IPS DF 19.7 (cell line): ENCODE measurements around the gene HMGCS2.
"Not testable (repeated sequence)": the region's sequence is repeated elsewhere in the genome, so short reads cannot be mapped to it uniquely, and the experiment has no call there.

Experiments used
- DNase-seq: peaks from one replicate; pipeline ENCODE4 v3.0.0-alpha.2; 2013; ENCODE audit warnings: low read depth, low spot score

Gene HMGCS2

GRCh38 chr1:119790451-119791198 lies 21.9 kb upstream of the HMGCS2 start:
- DNase-seq, result no peak

GRCh38 chr1:119787776-119788175 lies 19.1 kb upstream of the HMGCS2 start:
- no peak for DNase-seq

- not testable (repeated sequence) for DNase-seq
Measured at GRCh38 chr1:119786473-119787050, 17.9 kb upstream of the HMGCS2 start.

- not testable (repeated sequence) for DNase-seq
Measured at GRCh38 chr1:119786046-119786445, 17.3 kb upstream of the HMGCS2 start.

- no peak for DNase-seq
Measured at GRCh38 chr1:119784191-119784781, 15.6 kb upstream of the HMGCS2 start.

- DNase-seq, result no peak
Measured at GRCh38 chr1:119783354-119784185, 14.9 kb upstream of the HMGCS2 start.

GRCh38 chr1:119782631-119783325 lies 14.1 kb upstream of the HMGCS2 start:
- DNase-seq, result no peak

GRCh38 chr1:119781434-119782210 lies 12.9 kb upstream of the HMGCS2 start:
- no peak for DNase-seq

GRCh38 chr1:119779869-119780356 lies 11.2 kb upstream of the HMGCS2 start:
- DNase-seq, result no peak

GRCh38 chr1:119778886-119779560 lies 10.3 kb upstream of the HMGCS2 start:
- DNase-seq, result no peak

- DNase-seq, result no peak
Measured at GRCh38 chr1:119778359-119778758, 9.7 kb upstream of the HMGCS2 start.

- DNase-seq, result no peak
Measured at GRCh38 chr1:119774746-119775490, 6.2 kb upstream of the HMGCS2 start.

- DNase-seq, result no peak
Measured at GRCh38 chr1:119773711-119774241, 5.1 kb upstream of the HMGCS2 start.

- no peak for DNase-seq
Measured at GRCh38 chr1:119772298-119772697, 3.6 kb upstream of the HMGCS2 start.

GRCh38 chr1:119771770-119772169 lies 3.1 kb upstream of the HMGCS2 start:
- no peak for DNase-seq

- no peak for DNase-seq
Measured at GRCh38 chr1:119771016-119771415, 2.3 kb upstream of the HMGCS2 start.

GRCh38 chr1:119767486-119767885 lies 1.2 kb downstream of the HMGCS2 start:
- no peak for DNase-seq

GRCh38 chr1:119766374-119766794 lies 2.3 kb downstream of the HMGCS2 start:
- no peak for DNase-seq

- DNase-seq, result no peak
Measured at GRCh38 chr1:119764220-119764619, 4.5 kb downstream of the HMGCS2 start.
